H9 (cell line): ENCODE measurements around the gene PYROXD2. TPM values are rescaled to one million over a fixed set of nuclear protein-coding genes. Genes with fewer than 3 reads are reported as not detected.

Source experiments
- DNase-seq: peaks from one replicate; pipeline ENCODE4 v3.0.0-alpha.2; 2017
- H2AFZ ChIP-seq: one replicate; pipeline ENCODE4 v1.6.1; 2013; ENCODE audit warnings: mild to moderate bottlenecking, low read length, control low read depth, moderate library complexity
- H2AK5ac ChIP-seq: 2 replicates; pipeline ENCODE4 v1.6.1; 2013; ENCODE audit warnings: low read length, control low read depth, mixed read lengths; ENCODE audit not compliant: insufficient read length
- H2BK120ac ChIP-seq: one replicate; pipeline ENCODE4 v1.6.1; 2013; ENCODE audit warnings: low read depth, mild to moderate bottlenecking, low read length, control low read depth, inconsistent platforms; ENCODE audit not compliant: poor library complexity, severe bottlenecking
- H2BK12ac ChIP-seq: 2 replicates; pipeline ENCODE4 v1.6.1; 2013; ENCODE audit warnings: low read length, control low read depth, mixed read lengths, low read depth; ENCODE audit not compliant: insufficient read length
- H2BK15ac ChIP-seq: 2 replicates; pipeline ENCODE4 v1.6.1; 2013; ENCODE audit warnings: low read depth, low read length, control low read depth
- H2BK20ac ChIP-seq: one replicate; pipeline ENCODE4 v1.6.1; 2013; ENCODE audit warnings: low read depth, mild to moderate bottlenecking, low read length, control low read depth, inconsistent platforms; ENCODE audit not compliant: poor library complexity, severe bottlenecking
- H2BK5ac ChIP-seq: 2 replicates; pipeline ENCODE4 v1.6.1; 2013; ENCODE audit warnings: low read length, control low read depth, mixed read lengths; ENCODE audit not compliant: insufficient read length
- H3K14ac ChIP-seq: 2 replicates; pipeline ENCODE4 v1.6.1; 2013; ENCODE audit warnings: low read length, control low read depth; ENCODE audit not compliant: insufficient read depth
- H3K18ac ChIP-seq: 2 replicates; pipeline ENCODE4 v1.6.1; 2013; ENCODE audit warnings: low read depth, mild to moderate bottlenecking, mixed read lengths, low read length, control low read depth; ENCODE audit not compliant: insufficient read length
- H3K23ac ChIP-seq: 2 replicates; pipeline ENCODE4 v1.6.1; 2013; ENCODE audit warnings: low read length, control low read depth, mixed read lengths, low read depth; ENCODE audit not compliant: insufficient read length
- H3K23me2 ChIP-seq: 2 replicates; pipeline ENCODE4 v1.6.1; 2013; ENCODE audit warnings: low read depth, mild to moderate bottlenecking, mixed read lengths, low read length, control low read depth; ENCODE audit not compliant: insufficient read length, poor library complexity, severe bottlenecking
- H3K27ac ChIP-seq: 2 replicates; pipeline ENCODE4 v1.5.1; 2013; ENCODE audit warnings: low read length, control low read depth, mixed read lengths, low read depth; ENCODE audit not compliant: insufficient read length
- H3K27me3 ChIP-seq: 2 replicates; pipeline ENCODE4 v1.6.1; 2013; ENCODE audit warnings: low read length, control low read depth, inconsistent platforms; ENCODE audit not compliant: insufficient read depth
- H3K4ac ChIP-seq: 2 replicates; pipeline ENCODE4 v1.6.1; 2013; ENCODE audit warnings: low read depth, mild to moderate bottlenecking, control low read depth, inconsistent platforms, low read length, moderate library complexity
- H3K4me1 ChIP-seq: 2 replicates; pipeline ENCODE4 v1.6.1; 2013; ENCODE audit warnings: low read length, control low read depth, inconsistent platforms; ENCODE audit not compliant: insufficient read depth
- H3K4me2 ChIP-seq: 2 replicates; pipeline ENCODE4 v1.6.1; 2013; ENCODE audit warnings: low read length, control low read depth, mixed read lengths; ENCODE audit not compliant: insufficient read length, insufficient read depth
- H3K56ac ChIP-seq: 2 replicates; pipeline ENCODE4 v1.6.1; 2013; ENCODE audit warnings: low read depth, mild to moderate bottlenecking, mixed read lengths, low read length, control low read depth; ENCODE audit not compliant: insufficient read length
- H3K79me1 ChIP-seq: 2 replicates; pipeline ENCODE4 v1.6.1; 2013; ENCODE audit warnings: low read depth, mild to moderate bottlenecking, moderate library complexity, low read length, control low read depth, inconsistent platforms; ENCODE audit not compliant: insufficient read depth, poor library complexity, severe bottlenecking
- H3K79me2 ChIP-seq: 2 replicates; pipeline ENCODE4 v1.6.1; 2013; ENCODE audit warnings: low read length, control low read depth, inconsistent platforms; ENCODE audit not compliant: insufficient read depth
- H3K9ac ChIP-seq: 2 replicates; pipeline ENCODE4 v1.6.1; 2013; ENCODE audit warnings: low read length, control low read depth, mixed read lengths; ENCODE audit not compliant: insufficient read length; ENCODE audit errors: extremely low read depth
- H3K9me3 ChIP-seq: one replicate; pipeline ENCODE4 v1.6.1; 2013; ENCODE audit warnings: low read depth, low read length, inconsistent platforms; ENCODE audit not compliant: control insufficient read depth
- H3T11ph ChIP-seq: one replicate; pipeline ENCODE4 v1.6.1; 2013; ENCODE audit warnings: mild to moderate bottlenecking, low read length, control low read depth, inconsistent platforms
- H4K20me1 ChIP-seq: one replicate; pipeline ENCODE4 v1.6.1; 2013; ENCODE audit not compliant: control insufficient read depth, insufficient read length, insufficient read depth
- H4K5ac ChIP-seq: 2 replicates; pipeline ENCODE4 v1.6.1; 2013; ENCODE audit warnings: low read depth, mild to moderate bottlenecking, mixed read lengths, low read length, control low read depth; ENCODE audit not compliant: insufficient read length
- H4K8ac ChIP-seq: replicated peaks from 2 replicates; pipeline ENCODE4 v1.6.1; 2013; ENCODE audit warnings: low read length, control low read depth, mixed read lengths, low read depth; ENCODE audit not compliant: insufficient read length
- H4K91ac ChIP-seq: 2 replicates; pipeline ENCODE4 v1.6.1; 2013; ENCODE audit warnings: low read depth, mild to moderate bottlenecking, moderate library complexity, mixed read lengths, low read length, control low read depth; ENCODE audit not compliant: insufficient read length
- H3K27ac Mint-ChIP-seq, 3 experiments: 2 replicates in 2 of 3; 3 replicates in 1 of 3; pipeline ENCODE4 v1.8.0; 2020 to 2021; ENCODE audit warnings: mixed read lengths in 3 of 3, mild to moderate bottlenecking in 1 of 3, moderate library complexity in 1 of 3
- H3K27me3 Mint-ChIP-seq: 2 replicates; pipeline ENCODE4 v1.8.0; 2021; ENCODE audit warnings: low read depth, mild to moderate bottlenecking, moderate library complexity, mixed read lengths
- H3K36me3 Mint-ChIP-seq, 3 experiments: 2 replicates in 2 of 3; 3 replicates in 1 of 3; pipeline ENCODE4 v1.8.0; 2020 to 2021; ENCODE audit warnings: low read depth in 3 of 3, mixed read lengths in 3 of 3; ENCODE audit not compliant: insufficient read depth in 1 of 3
- H3K4me1 Mint-ChIP-seq, 2 experiments: 2 replicates each; pipeline ENCODE4 v1.8.0; 2020; ENCODE audit warnings: mixed read lengths in 2 of 2
- H3K4me3 Mint-ChIP-seq, 2 experiments: 2 replicates in 1 of 2; 3 replicates in 1 of 2; pipeline ENCODE4 v1.8.0; 2020 to 2021; ENCODE audit warnings: mild to moderate bottlenecking in 2 of 2, mixed read lengths in 2 of 2, moderate library complexity in 1 of 2
- H3K9me3 Mint-ChIP-seq, 2 experiments: 2 replicates in 1 of 2; 3 replicates in 1 of 2; pipeline ENCODE4 v1.8.0; 2020; ENCODE audit warnings: mild to moderate bottlenecking in 2 of 2, mixed read lengths in 2 of 2, moderate library complexity in 1 of 2
- WGBS: extraction: QIAGEN DNeasy Blood & Tissue Kit; methylation state at CpG from one replicate; pipeline ENCODE4 v1.1.7; 2013; ENCODE audit warnings: missing lambda C conversion rate, low lambda C conversion rate, mixed read lengths; ENCODE audit not compliant: insufficient read length; ENCODE audit errors: extremely low coverage; 5-methylcytosine and 5-hydroxymethylcytosine counted together
- total RNA-seq: library from RNA; stranded (reverse); gene quantifications from 2 replicates; pipeline ENCODE4 v1.2.1, GENCODE V29; 2021
- TF ChIP-seq, protein P1 (sequence below): fragments of 200-600 bp; sonication (generic); conservative IDR thresholded peaks from 3 replicates; pipeline ENCODE4 v1.8.0; 2021; ENCODE audit warnings: antibody characterized with exemption, mild to moderate bottlenecking

Gene PYROXD2
- total RNA-seq, 1 experiment from 2014 or later = 5.3 TPM

DNA sequence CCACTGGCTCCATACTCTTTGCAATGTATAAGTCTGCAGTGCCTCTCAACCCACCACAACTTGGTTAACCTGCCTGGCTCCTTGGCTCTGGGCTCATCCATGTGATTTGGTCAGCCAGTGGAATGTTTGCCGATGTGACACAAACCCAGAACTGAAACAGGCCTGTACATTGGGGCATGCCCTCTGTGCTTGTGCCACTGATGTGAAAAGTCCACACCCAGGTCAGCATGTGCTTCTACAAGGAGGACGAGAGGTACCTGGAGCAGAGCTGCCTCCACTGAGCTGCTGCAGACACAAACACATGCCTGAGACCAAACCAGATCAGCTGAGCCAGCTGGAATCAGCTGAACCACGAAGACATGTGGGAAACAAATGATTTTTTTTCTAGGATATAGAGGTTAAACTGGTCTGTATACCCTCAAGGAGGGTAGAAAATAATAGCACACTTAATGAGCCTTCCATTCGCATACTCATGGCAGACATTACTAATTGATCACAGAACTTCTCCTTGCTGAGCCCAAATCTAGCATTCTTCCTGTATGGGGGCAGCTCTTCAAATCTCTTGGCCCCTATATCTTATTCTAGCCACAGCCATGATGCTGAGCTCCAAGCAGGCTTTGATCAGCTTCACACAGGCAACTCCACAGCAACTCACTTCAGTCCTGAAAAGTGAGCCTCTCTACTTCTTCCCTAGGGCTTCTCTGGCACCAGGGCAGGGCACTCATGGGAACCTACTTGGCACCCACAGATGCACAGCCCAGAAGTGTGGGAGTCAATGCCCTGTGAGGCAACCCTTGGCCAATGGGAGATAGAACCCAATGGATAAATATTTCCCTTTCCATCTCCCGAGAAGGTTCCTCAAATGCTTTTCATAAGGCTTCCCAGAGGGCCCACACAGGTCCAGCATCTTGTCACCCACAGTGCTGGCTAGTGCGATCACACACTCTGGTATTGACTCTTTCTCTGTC is 18.6 kb downstream of the PYROXD2 start:
- Histone ChIP-seq H3K4ac (no peak overlapping the region), H4K91ac (no peak overlapping the region), H3K14ac (no peak overlapping the region), H3K4me1 (no peaks in the 10 kb centered on the region), H3K23ac (no peak overlapping the region), H3K27me3 (no peaks in the 10 kb centered on the region), H3K23me2 (peaks cover 2% of the 10 kb centered on the region), H3K27ac (no peak overlapping the region), H3K79me2 (no peaks in the 10 kb centered on the region), H3K4me2 (no peak overlapping the region), H2AFZ (no peak overlapping the region), H3K9ac (no peak overlapping the region), H2BK120ac (no peak overlapping the region), H4K20me1 (no peaks in the 10 kb centered on the region), H3T11ph (no peak overlapping the region), H3K56ac (no peak overlapping the region), H2AK5ac (no peak overlapping the region), H2BK20ac (no peak overlapping the region), H4K5ac (no peak overlapping the region), H4K8ac (no peak overlapping the region), H3K9me3 (no peaks in the 10 kb centered on the region), H2BK5ac (no peak overlapping the region), H2BK12ac (no peak overlapping the region), H2BK15ac (no peak overlapping the region), H3K79me1 (no peaks in the 10 kb centered on the region), H3K18ac (no peak overlapping the region)
- Mint-ChIP-seq H3K9me3 (no peaks in the 10 kb centered on the region), H3K27me3 (no peaks in the 10 kb centered on the region), H3K27ac (no peak overlapping the region), H3K4me1 (no peaks in the 10 kb centered on the region), H3K36me3 (no peaks in the 10 kb centered on the region; a peak in 1 of 7 replicates), H3K4me3 (no peak overlapping the region)
- TF ChIP-seq, protein P1, sequence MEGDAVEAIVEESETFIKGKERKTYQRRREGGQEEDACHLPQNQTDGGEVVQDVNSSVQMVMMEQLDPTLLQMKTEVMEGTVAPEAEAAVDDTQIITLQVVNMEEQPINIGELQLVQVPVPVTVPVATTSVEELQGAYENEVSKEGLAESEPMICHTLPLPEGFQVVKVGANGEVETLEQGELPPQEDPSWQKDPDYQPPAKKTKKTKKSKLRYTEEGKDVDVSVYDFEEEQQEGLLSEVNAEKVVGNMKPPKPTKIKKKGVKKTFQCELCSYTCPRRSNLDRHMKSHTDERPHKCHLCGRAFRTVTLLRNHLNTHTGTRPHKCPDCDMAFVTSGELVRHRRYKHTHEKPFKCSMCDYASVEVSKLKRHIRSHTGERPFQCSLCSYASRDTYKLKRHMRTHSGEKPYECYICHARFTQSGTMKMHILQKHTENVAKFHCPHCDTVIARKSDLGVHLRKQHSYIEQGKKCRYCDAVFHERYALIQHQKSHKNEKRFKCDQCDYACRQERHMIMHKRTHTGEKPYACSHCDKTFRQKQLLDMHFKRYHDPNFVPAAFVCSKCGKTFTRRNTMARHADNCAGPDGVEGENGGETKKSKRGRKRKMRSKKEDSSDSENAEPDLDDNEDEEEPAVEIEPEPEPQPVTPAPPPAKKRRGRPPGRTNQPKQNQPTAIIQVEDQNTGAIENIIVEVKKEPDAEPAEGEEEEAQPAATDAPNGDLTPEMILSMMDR = no peak
- WGBS = no CpG with 5 or more reads among the region's 6 CpGs
- DNase-seq = no peak
